Measurements from ENCODE around the gene RABGEF1. TPM values are rescaled to one million over a fixed set of nuclear protein-coding genes. Genes with fewer than 3 reads are reported as not detected.

The RABGEF1 gene
- total and polyA plus RNA-seq, 4 donors: 5.2 to 14.0 (median 7.7) TPM

DNA sequence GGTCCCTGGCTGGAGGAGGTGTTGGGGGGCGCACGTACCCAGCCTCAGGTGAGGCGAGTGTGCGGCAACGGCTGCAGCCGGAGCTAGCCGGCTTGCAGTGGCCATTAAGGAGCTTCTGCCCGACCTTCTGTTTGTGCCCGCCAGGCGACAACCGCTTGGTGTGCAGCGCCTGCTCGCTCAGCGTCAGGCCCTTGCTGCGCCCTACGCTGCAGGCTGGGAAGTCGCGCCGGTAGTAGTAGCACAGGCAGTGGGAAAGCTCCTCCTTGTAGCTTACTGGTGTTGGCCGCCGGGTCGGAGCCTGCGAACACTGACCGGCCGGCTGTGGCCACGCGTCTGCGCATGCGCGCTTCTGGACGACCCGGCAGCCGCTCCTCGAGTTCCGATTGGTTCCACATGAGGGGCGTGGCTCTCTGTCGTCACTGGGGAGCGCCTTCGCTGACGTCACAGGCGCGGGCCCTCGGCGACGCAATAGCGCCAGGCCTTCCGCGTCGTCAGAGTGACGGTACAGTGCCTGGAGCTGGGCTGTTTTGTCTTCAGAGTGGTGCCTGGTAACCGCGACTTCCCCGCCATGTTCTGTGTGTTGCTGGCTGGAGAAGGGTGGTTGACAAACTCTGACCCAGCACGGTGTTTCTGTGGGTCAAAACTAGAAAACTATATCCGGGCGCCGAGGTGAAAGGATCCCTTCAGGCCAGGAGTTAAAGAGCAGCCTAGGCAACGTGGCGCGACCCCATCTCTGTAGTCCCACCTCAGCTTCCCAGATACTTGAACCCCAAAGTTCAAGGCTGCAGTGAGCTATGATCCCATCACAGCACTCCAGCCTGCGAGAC lies 104.2 kb downstream of the RABGEF1 start:
- H3K9ac ChIP-seq (ENCODE audit: low read depth in 1 of 2, low read length in 2 of 2): peak overlapping the region; percentile 85 to 96
- under 1% methylated on average over 61 of the region's 61 CpGs for WGBS
- H3K27me3 ChIP-seq (ENCODE audit: control insufficient read depth in 4 of 4, insufficient read depth in 4 of 4, low read length in 3 of 4): no peaks in the 10 kb centered on the region
- peak overlapping the region; percentile 82 to 91 (median 85) for H3K4me3 ChIP-seq (ENCODE audit: low read depth in 1 of 3, low read length in 3 of 3)
- TF ChIP-seq, protein P1, sequence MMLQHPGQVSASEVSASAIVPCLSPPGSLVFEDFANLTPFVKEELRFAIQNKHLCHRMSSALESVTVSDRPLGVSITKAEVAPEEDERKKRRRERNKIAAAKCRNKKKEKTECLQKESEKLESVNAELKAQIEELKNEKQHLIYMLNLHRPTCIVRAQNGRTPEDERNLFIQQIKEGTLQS (IDR thresholded peaks at IDR 0.05): peak; percentile 80
- TF ChIP-seq HNF4G (IDR thresholded peaks at IDR 0.05) (no peak), TAF1 (conservative IDR thresholded peaks at IDR 0.05) (peak; percentile 64), HNF4A (conservative IDR thresholded peaks at IDR 0.05) (no peak), NR2F2 (IDR thresholded peaks at IDR 0.05) (no peak), YY1 (IDR thresholded peaks at IDR 0.05) (peak; percentile 91), FOXA2 (IDR thresholded peaks at IDR 0.05) (no peak), EGR1 (IDR thresholded peaks at IDR 0.05; ENCODE audit: low read depth in 2 of 2) (no peak), FOXA1 (IDR thresholded peaks at IDR 0.05) (no peak), GABPA (IDR thresholded peaks at IDR 0.05 in 1 of 2, conservative IDR thresholded peaks at IDR 0.05 in 1 of 2) (peak in 1 of 2 donors; percentile 60), RXRA (IDR thresholded peaks at IDR 0.05) (peak; percentile 33 to 39), JUND (IDR thresholded peaks at IDR 0.05) (peak in 1 of 2 donors; percentile 26), SP1 (IDR thresholded peaks at IDR 0.05) (peak; percentile 87), RAD21 (IDR thresholded peaks at IDR 0.05) (peak; percentile 27 to 55)
- TF ChIP-seq, protein P2, sequence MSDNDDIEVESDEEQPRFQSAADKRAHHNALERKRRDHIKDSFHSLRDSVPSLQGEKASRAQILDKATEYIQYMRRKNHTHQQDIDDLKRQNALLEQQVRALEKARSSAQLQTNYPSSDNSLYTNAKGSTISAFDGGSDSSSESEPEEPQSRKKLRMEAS (IDR thresholded peaks at IDR 0.05): peak; percentile 36
- TF ChIP-seq, protein P3, sequence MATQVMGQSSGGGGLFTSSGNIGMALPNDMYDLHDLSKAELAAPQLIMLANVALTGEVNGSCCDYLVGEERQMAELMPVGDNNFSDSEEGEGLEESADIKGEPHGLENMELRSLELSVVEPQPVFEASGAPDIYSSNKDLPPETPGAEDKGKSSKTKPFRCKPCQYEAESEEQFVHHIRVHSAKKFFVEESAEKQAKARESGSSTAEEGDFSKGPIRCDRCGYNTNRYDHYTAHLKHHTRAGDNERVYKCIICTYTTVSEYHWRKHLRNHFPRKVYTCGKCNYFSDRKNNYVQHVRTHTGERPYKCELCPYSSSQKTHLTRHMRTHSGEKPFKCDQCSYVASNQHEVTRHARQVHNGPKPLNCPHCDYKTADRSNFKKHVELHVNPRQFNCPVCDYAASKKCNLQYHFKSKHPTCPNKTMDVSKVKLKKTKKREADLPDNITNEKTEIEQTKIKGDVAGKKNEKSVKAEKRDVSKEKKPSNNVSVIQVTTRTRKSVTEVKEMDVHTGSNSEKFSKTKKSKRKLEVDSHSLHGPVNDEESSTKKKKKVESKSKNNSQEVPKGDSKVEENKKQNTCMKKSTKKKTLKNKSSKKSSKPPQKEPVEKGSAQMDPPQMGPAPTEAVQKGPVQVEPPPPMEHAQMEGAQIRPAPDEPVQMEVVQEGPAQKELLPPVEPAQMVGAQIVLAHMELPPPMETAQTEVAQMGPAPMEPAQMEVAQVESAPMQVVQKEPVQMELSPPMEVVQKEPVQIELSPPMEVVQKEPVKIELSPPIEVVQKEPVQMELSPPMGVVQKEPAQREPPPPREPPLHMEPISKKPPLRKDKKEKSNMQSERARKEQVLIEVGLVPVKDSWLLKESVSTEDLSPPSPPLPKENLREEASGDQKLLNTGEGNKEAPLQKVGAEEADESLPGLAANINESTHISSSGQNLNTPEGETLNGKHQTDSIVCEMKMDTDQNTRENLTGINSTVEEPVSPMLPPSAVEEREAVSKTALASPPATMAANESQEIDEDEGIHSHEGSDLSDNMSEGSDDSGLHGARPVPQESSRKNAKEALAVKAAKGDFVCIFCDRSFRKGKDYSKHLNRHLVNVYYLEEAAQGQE (IDR thresholded peaks at IDR 0.05): peak; percentile 78
- TF ChIP-seq, protein P4, sequence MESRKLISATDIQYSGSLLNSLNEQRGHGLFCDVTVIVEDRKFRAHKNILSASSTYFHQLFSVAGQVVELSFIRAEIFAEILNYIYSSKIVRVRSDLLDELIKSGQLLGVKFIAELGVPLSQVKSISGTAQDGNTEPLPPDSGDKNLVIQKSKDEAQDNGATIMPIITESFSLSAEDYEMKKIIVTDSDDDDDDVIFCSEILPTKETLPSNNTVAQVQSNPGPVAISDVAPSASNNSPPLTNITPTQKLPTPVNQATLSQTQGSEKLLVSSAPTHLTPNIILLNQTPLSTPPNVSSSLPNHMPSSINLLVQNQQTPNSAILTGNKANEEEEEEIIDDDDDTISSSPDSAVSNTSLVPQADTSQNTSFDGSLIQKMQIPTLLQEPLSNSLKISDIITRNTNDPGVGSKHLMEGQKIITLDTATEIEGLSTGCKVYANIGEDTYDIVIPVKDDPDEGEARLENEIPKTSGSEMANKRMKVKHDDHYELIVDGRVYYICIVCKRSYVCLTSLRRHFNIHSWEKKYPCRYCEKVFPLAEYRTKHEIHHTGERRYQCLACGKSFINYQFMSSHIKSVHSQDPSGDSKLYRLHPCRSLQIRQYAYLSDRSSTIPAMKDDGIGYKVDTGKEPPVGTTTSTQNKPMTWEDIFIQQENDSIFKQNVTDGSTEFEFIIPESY (IDR thresholded peaks at IDR 0.05): no peak
- TF ChIP-seq, protein P5, sequence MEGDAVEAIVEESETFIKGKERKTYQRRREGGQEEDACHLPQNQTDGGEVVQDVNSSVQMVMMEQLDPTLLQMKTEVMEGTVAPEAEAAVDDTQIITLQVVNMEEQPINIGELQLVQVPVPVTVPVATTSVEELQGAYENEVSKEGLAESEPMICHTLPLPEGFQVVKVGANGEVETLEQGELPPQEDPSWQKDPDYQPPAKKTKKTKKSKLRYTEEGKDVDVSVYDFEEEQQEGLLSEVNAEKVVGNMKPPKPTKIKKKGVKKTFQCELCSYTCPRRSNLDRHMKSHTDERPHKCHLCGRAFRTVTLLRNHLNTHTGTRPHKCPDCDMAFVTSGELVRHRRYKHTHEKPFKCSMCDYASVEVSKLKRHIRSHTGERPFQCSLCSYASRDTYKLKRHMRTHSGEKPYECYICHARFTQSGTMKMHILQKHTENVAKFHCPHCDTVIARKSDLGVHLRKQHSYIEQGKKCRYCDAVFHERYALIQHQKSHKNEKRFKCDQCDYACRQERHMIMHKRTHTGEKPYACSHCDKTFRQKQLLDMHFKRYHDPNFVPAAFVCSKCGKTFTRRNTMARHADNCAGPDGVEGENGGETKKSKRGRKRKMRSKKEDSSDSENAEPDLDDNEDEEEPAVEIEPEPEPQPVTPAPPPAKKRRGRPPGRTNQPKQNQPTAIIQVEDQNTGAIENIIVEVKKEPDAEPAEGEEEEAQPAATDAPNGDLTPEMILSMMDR (IDR thresholded peaks at IDR 0.05; ENCODE audit: low read depth, low read length, missing input control): peak; percentile 25
- no peaks in the 10 kb centered on the region for H3K9me3 ChIP-seq (ENCODE audit: control insufficient read depth in 4 of 4, low read length in 3 of 4)
- DNase-seq (ENCODE audit: low spot score): peak; percentile 100
- H3K36me3 ChIP-seq (ENCODE audit: control insufficient read depth in 4 of 4, insufficient read depth in 3 of 4, low read depth in 1 of 4, low read length in 3 of 4): peaks cover 0 to 1% (median 0%) of the 10 kb centered on the region in 4 donors
- H3K27ac ChIP-seq (ENCODE audit: low read depth in 1 of 2, low read length in 2 of 2): peak overlapping the region; percentile 80 to 88
- peaks cover 0 to 10% (median 7%) of the 10 kb centered on the region in 4 donors for H3K4me1 ChIP-seq (ENCODE audit: control insufficient read depth in 4 of 4, insufficient read depth in 4 of 4, low read length in 3 of 4)
